22Rv1 (cell line): ENCODE results near the gene PLAAT3.

Experiments used
- CTCF ChIP-seq: fragments of 450-650 bp; IDR thresholded peaks from 2 replicates; pipeline ENCODE4 v1.5.1; 2017; ENCODE audit warnings: mild to moderate bottlenecking
- ZFX ChIP-seq: fragments of 450-650 bp; IDR thresholded peaks from 2 replicates; pipeline ENCODE4 v1.6.1; 2017; ENCODE audit warnings: antibody characterized with exemption, borderline replicate concordance

GRCh38 chr11:63527667-63528066 lies 86.6 kb downstream of the PLAAT3 start:
- no peak for TF ChIP-seq CTCF
- TF ChIP-seq ZFX = no peak
